GM19397 (cell line): Measurements from ENCODE around the gene TNS1.

Experiments used
- ATAC-seq: cut with Tn5 transposase; IDR thresholded peaks from one replicate; pipeline ENCODE4 v1.9.1; 2021; ENCODE audit warnings: mild to moderate bottlenecking, moderate library complexity; ENCODE audit not compliant: unreplicated experiment

The TNS1 gene

DNA sequence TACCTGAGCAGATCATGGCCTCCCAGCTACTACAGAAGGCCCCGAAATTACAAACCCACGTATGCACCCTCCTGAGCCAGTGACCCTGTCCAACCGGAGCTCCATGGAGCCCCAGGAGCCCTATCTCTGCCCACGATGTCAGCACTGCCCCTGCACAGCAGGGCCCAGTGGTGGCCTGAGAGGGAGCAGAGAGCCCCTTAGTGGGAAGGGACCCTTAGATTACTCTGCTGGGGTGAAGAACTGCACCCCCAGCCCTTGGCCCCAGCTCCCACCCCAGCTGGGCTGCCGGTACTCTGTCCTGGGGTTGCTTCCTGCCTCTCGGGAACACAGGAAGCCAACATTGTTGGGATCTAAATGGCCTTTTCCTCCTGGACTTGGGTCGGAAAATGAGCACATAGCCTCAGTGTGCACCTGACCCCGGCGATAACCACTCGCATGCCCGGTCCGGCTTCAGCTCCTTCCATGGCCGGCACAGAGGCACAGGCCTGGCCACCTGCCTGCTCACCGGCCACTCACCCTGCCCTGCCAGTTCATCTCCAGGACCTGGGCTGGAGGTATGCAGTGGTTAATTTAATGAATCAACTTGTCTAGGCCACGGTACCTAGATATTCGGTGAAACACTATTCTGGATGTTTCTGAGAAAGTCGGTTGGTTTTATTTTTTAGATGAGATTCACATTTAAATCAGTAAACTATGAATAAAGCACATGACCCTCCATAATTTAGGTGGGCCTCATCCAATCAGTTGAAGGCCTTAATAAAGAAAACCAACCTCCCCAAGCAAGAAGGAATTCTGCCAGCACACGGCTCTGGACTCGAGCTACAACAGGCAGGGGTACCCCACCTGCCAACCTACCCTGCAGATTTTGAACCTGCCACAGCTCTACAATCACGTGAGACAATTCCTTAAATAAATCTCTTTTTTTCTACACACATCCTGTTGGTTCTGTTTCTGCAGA, 19.2 kb downstream of the TNS1 start:
- ATAC-seq: no peak

DNA sequence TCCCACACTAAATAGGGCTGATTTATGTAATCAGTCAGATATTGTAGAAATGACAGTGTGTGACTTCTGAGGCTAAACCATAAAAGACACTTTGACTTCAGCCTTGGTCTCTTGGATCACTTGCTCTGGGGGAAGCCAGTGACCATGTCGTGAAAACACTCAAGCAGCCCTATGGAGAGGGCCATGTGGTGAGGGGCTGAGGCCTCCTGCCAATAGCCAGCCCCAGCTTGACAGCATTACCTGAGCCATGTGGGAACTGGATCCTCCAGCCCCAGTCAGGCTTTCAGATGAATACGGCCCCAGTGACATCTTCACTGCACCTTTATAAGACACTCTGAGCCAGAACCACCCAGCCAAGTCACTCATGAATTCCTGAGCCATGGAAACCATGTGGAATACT, 20.8 kb downstream of the TNS1 start:
- ATAC-seq: no peak

DNA sequence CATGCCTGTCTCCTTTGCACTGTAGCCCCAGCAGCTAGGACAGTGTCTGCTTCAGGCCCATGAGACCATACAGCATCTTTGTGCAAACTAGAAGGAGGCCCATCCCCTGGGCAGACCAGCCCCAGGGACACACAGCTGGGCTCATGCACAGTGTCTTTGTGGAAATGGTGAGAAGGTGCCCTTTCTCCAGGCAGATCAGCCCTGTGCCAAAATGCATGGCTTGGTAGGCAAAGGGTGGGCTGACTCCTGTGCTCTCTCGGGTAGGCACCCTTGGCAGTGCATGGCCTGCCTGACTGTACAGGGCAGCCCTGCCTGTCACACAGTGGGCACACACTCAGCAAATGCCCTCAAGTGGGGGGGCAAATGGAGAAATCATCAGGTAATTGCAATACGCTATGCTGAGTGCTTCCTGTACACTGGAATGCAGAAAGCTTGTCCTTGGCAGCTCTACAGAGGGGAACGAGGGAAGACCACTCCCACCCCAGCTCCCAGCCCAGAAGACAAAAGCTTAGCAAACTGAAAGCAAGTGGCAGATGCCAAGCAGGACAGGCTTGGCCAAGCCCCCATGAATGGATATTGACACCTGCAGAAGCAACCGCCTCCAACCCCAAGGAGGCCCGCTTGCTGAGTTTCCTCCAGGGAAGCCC, 21.6 kb downstream of the TNS1 start:
- ATAC-seq: no peak

DNA sequence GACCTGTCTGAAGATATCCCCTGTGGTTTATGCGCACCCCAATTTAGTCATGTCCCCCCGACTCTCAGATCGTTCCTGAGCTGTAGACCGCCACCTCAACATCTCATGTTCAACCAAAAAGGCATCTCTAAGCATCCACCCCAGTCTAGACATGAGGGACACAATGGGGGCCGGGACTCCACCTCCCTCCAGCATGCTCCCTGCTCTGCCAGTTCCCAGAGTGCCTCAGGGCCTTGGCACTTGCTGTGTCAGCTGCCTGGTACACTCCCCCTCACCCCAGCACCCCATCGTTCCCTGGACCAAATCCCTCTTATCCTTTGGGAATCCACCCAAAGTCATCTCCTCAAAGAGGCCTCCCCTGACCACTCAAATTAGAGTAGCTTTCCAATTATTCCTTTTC, 22.2 kb downstream of the TNS1 start:
- no peak for ATAC-seq

DNA sequence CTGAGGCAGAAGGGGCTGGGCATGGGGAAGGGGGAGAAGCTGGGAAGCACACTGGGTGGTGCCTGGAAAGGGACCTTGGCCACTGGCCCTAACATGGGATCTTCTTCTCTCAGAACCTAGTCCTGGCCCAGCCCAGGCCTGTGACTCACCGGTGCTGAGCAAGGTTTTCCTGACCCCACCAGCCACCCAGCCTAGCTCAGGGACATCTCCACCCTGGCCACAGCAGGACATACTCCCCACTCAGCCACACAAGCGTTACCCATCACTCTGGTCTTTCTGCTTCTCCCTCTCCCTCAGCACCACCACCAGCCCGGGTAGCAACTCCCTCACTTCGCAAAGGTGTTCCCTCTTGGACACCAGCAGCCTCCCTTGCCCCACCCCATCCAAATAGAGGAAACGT, 22.8 kb downstream of the TNS1 start:
- ATAC-seq: no peak

DNA sequence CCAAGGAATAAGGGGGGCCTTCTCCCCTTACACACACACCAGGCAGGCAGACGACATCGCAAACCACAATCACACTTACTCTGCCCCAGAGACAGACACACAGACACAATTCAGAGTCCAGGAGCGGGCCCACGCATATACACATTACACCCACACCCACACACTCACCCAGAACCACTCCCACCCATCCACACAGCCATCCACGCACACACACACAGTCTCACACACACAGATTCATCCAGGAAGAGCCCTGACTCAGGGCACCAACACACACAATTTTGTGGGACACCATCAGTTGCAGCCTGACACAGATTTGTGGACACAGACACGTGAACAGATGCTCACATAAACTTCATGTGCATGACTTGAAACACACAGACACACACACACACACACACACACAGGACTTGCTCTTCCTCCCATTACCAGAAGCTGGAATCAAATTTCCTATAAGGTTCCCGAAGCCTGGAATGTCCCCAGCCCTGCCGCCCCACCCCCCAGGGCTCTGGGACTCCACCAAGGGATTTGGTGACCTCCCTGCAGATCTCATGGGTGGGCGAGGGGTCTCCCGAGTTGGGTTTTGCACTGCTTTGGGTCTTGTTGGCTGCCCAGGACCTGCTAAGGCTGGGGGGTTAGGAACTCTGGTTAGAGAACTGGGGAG, 23.5 kb downstream of the TNS1 start:
- ATAC-seq: no peak

DNA sequence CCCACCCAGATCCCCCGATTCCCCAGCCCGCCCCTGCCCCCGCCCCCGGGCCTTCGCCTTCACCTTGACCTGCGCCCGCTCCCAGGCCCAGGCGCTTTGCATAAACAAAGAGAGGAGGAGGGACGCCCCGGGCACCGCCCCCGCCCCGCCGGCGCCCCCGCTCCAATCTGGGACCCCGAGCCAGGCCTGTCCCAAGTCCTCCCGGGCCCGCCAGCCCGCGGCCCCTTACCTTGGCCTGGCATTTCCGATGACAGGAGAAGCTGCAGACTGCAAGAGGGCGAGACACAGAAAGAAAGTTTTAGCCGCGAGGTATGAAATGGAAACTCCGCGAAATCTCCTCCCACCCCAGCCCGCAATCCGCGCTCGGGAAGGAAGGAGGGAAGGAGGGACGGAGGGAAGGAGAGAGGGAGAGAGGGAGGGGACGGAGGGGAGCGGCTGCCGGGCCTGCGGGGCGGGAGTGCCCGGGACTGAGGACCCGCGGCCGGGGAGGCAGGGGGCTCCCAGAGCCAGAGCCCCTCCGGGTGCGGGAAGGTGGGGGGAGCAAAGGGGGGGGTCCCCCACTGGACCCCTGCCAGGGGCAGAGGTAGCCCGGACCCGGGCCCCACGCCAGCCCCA, 24.2 kb downstream of the TNS1 start:
- ATAC-seq: no peak

DNA sequence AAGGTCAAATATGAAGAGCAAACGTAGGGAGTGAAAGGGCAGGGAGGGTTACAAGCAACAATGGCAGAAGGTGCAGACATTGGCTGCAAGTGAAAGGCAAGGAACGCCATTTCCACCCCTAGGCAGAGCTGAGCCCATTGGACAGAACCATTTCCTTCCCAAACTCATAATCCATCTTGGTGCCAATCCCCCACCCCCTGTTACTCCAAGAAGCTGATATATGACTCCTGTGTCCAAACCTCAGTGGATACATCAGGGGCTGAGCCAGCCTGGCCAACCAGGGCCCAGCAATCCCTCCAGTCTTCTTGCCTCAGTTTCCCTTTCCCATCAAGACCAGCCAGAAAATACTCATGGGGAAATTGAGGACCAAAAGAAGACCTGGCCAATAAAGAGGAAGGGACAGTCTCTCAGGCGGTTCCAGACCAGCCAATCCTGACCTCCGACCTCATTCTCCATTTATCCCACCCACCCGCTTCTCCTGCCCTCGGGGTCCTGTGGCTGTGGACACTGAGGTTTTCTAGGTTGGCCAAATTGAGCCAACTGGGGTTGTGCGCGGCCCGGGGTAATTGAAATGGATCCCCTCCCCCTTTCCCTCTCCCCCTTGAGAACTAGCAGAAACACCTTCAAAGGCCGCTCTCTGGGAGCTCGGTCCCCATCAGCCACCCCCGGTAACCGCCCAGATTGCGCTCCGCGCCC, 24.8 kb downstream of the TNS1 start:
- ATAC-seq: no peak

DNA sequence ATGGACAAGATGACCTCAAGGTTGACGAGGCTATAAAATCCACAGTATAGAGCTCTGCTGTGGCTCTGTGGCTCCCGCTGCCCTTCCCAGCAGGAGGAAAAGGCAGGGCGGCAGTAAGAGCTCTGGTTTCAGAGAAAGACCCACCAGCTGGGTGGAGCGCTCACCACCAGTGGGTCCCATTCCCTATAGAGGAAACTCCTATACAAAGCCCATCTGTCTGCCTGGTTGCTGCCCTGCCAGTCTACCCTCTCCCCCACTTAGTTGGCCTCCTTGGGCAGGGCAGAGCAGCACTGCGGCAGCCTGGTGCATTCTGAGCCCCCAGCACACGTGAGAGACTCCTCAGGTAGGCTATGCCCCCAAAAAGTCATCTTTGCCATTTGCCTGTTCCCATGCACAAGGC, 26.5 kb downstream of the TNS1 start:
- no peak for ATAC-seq

DNA sequence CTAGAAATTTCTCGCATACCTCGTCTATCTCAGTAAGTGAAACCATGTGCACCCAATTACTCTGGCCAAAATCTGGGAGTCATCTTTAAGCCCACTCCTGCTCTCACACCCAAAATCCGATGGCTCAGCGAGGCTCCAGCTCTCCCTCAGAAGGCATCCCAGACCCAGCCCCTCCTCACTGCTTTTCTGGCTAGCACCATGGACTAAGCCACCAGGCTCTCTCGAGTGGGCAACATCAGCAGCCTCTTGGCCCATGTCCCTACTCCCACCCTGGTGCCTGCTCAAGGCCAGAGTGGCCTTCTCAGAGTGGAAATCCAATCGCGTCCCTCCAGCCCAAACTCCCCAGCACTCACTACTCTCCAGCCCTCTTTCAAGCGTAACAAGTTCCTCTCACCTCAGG, 27.2 kb downstream of the TNS1 start:
- no peak for ATAC-seq

DNA sequence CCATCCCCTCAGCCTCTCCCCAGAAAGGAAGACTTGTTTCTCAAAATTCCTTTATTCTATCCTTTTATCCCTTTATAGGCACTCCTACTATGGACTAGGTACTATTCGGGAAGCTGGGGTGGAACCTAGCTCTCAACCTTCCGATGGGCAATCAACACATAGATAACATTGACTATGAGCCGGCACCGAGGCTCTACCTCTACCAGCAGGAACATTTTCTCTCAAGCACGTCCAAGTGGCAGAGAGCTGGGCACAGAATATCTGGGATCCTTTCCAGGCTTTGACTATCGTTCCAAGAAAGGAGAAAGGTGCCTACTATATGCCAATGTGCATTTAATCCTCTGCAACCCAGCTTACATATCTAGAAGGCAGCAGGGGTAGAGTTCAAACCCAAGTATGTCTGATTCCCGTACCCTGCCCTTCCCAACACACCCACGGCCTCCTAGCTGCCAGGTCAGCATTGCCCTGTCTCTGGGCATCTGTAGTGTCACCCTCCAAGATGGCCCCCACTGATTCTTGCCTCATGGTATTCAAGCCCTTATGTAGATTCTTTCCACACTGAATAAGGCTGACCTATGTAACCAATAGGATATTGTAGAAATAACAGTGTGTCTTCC, 28.3 kb downstream of the TNS1 start:
- ATAC-seq: no peak

DNA sequence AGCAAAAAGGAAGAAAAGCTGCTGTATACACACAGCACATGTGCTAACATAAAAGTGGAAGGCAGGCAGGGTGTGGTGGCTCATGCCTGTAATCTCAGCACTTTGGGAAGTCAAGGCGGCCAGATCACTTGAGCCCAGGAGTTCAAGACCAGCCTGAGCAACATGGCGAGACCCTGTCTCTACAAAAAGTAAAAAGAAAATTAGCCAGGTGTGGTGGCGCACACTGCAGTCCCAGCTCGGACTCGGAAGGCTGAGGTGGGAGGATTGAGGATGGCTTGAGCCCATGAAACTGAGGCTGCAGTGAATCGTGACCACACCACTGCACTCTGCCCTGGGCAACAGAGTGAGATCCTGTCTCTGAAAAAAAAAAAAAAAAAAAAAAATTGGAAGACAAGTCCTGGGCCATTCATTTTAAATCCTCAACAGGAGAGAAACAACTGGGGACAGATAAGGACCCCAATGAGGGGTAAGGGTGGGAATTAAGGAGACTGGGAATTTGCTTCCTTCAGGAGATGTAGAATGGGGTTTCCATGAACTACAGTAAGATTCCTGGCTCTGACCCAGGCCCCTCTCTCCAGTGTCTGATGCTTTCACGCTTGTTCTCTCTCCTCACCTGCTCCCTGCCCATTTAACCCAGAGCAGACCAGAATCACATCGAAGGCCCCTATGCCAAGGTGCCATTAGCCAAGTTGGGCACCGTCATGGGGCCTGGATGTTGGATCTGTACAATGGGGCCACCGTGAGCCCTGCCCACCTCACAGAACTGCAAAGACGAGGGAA, 29.6 kb downstream of the TNS1 start:
- ATAC-seq: no peak

DNA sequence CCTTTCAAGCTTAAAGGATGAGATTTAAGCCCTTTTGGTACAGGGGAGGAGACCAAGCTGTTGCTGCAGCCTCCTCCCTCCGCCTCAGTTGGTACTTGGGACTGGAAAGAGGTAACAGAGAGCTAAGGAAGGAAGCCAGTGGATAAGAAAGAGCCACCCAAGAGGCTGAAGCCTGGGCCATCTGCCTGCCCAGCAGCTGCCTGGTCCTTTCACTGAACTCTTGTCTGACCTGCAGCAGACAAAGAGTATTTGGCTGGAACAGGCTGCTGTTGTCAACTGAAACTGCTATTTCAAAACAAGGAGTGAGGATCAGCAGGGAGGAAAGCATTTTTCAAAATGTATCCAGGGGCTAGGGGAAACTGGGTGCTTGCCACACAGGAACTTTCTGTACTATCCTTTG, 30.3 kb downstream of the TNS1 start:
- no peak for ATAC-seq

DNA sequence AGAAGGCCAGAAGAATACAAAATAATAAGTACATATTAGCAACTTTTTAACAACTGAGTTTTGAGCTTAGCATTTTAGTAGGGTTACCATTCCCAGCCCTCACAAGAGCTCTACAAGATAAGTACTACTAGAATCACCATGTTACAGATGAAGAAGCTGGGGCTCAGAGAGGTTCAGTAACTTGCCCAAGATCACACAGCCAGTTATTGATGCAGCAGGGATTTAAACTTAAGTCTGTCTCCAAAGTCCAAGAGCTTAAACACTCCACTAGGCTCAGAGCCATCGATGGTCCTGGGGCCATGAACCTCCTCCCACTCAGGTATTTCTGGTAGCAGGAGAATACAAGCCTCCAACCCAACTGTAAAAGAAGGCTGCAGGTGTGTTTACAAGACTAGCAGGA, 30.8 kb downstream of the TNS1 start:
- no peak for ATAC-seq

DNA sequence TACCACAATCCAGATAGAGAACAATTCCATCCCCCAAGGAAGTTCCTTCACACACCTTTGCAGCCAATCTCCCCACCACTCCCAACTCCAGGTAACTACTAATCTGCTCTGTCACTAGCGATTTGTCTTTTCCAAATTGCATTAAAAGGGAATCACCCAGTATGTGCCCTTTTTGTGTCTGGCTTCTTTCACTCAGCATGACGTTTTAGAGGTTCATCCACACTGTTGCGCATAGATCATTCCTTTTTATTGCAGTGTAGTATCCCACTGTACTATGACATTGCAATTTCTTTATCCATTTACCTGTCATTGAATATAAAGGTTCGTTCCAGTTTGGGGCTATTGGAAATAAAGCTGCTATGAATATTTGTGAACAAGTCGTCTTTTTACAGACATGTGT, 31.6 kb downstream of the TNS1 start:
- no peak for ATAC-seq

DNA sequence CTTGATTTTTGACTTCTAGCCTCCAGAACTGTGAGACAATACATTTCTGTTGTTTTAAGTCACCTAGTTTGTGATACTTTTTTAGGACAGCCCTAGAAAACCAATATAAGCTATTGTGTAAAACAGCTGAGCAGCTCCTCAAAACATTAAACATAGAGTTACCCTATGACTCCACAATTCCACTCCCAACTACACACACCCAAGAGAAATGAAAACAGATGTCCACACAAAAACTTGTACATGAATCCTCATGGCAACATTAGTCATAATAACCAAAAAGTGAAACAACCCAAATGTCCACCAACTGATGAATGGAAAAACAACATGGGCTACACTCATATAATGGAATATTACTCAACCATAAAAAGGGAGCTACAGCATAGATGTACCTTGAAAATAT, 32.6 kb downstream of the TNS1 start:
- no peak for ATAC-seq

DNA sequence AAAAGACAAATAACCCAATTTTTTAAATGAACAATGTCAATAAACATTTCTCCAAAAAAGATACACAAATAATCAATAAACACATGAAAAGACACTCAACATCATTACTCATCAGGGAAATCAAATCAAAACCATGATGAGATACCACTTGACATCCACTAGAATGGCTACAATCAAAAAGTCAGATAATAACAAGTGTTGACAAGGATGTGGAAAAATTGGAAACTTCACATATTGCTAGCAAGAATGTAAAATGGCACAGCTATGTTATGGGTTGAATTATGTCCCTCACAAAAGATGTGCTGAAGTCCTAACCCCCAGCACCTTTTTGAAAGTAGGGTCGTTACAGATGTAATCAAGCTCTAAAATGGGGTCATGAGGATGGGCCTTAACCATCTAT, 33.2 kb downstream of the TNS1 start:
- no peak for ATAC-seq

DNA sequence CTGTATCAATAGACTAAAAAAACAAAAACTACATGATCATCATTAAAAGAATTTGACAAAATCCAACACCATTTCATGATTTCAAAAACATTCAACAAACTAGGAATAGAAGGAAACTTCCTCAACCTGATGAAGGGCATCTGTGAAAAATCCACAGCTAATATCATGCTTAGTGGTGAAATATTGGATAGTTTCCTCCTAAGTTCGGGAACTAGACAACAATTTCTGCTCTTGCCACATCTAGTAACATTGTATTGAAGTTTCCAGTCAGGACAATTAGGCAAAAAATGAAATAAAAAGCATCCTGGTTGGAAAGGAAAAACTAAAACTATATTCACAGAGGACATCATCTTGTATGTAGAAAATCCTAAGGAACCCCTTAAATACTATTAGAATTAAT, 34.8 kb downstream of the TNS1 start:
- no peak for ATAC-seq

DNA sequence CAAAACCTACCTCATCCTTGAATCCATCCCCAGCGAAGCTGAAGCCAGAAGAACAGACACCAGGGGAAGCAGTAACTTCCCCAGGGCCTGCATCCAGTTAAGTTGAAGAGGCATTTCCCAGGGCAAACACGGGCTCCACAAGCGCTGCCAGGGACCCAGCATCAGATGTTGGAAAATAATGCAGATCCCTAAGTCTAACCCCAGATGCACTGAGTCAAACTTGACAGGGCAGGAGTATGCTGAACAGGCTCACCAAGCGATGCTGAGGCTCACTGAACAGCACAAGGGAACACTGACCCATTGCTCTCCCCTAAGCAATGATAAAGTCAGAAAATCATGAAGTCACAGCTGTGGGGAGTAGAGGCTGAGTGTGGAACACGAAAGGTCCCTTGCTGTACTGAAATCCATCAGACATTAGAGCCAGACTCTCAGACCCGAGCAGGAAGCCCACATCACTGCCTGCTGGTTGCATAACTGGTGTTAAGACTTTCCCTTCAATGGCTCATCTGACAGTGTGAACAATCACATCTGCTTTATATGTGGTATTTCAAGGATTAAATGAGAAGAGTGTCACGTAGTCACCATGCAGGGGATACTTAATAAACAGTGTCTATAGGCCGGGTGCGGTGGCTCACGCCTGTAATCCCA, 36.2 kb downstream of the TNS1 start:
- ATAC-seq: no peak
